ENCODE measurements around the gene PDGFRB.

- no peak for TF ChIP-seq RAD21 (conservative IDR thresholded peaks at IDR 0.05)
- TF ChIP-seq SMC3 (conservative IDR thresholded peaks at IDR 0.05; ENCODE audit: poor library complexity): no peak
These were observed 10.5 kb upstream of the PDGFRB start for GRCh38 chr5:150166037-150166649.

Data from neural cell (in vitro differentiated cells).